ENCODE results near the gene MFSD6.
A peak's percentile ranks its signal among the peaks of the same experiment; 100 is the strongest.

MFSD6 gene

DNA sequence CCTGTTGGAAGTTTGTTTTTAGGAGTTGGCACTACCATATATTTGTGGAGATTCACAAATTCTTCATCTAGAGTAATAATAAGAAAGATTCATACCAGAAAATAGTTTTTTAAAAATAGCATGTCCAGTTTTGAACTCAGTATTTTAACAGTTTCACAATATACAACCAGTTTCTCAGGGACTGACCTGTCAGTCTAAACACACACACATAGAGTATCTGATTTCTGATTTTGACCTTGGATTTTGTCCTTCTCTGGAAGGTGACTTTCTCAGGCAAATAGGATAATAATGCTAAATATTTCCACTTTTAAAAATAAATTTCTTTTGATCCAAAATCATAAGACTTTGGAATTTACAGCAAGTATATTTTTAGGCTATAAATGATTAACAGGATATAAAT, 32.0 kb downstream of the MFSD6 start:
- Histone ChIP-seq H3K4me1 (ENCODE audit: control insufficient read depth, insufficient read depth, low read length) (peaks cover 21% of the 10 kb centered on the region), H3K9ac (ENCODE audit: low read length in 2 of 2) (no peak overlapping the region), H3K9me3 (ENCODE audit: control insufficient read depth in 2 of 2, low read length in 2 of 2) (no peaks in the 10 kb centered on the region), H3K4me3 (ENCODE audit: low read length in 2 of 2) (no peak overlapping the region), H3K27me3 (ENCODE audit: control insufficient read depth in 1 of 2, insufficient read depth in 2 of 2, low read length in 2 of 2) (no peaks in the 10 kb centered on the region), H3K27ac (ENCODE audit: low read length) (no peak overlapping the region), H3K36me3 (ENCODE audit: control insufficient read depth in 2 of 2, insufficient read depth in 2 of 2, low read length in 2 of 2) (peaks cover 14 to 15% of the 10 kb centered on the region in 2 donors)

DNA sequence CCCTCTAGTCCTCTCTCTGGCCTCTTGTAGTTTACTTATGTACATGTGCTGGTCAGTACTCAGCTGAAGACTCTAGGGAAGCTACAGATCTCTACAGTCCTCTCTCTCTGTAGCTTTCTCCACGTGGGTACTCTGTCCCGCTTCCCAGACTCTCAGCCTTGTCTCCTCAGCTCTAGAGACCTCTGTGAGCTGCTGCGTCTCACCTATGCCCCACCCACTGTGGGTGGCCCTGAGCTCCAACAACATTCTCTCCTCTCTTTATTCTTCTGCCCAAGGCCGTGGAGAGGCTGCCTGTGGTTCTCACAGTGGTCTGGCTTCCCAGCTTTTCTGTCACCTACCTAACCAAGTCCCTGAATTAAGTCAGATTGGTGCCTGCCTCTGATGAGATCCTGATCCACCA, 33.4 kb downstream of the MFSD6 start:
- H3K27ac ChIP-seq (ENCODE audit: low read length): no peak overlapping the region
- H3K36me3 ChIP-seq (ENCODE audit: control insufficient read depth in 2 of 2, insufficient read depth in 2 of 2, low read length in 2 of 2): peaks cover 8 to 9% of the 10 kb centered on the region in 2 donors
- H3K4me1 ChIP-seq (ENCODE audit: control insufficient read depth, insufficient read depth, low read length): peaks cover 21% of the 10 kb centered on the region
- H3K9ac ChIP-seq (ENCODE audit: low read length in 2 of 2): no peak overlapping the region
- no peak overlapping the region for H3K4me3 ChIP-seq (ENCODE audit: low read length in 2 of 2)
- no peaks in the 10 kb centered on the region for H3K27me3 ChIP-seq (ENCODE audit: control insufficient read depth in 1 of 2, insufficient read depth in 2 of 2, low read length in 2 of 2)
- H3K9me3 ChIP-seq (ENCODE audit: control insufficient read depth in 2 of 2, low read length in 2 of 2): no peaks in the 10 kb centered on the region

DNA sequence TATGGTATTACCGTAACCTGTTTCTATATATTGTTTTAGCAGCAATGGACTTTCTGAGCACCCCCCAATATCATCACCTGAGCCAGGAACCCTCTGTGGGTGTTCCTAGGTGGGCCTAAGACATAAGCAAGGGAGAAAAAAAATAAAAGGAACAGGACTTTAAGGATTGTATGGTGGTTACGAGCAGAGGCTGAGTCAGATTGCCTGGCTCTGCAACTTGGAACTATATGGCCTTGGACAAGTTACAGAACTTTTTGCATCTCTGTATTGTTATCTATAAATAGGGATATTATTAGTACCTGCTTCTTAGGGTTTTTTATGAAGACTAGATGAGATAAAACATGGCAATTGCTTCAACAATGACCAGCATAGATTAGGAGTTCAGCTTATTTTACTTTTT, 34.9 kb downstream of the MFSD6 start:
- H3K4me1 ChIP-seq (ENCODE audit: control insufficient read depth, insufficient read depth, low read length): peaks cover 21% of the 10 kb centered on the region

DNA sequence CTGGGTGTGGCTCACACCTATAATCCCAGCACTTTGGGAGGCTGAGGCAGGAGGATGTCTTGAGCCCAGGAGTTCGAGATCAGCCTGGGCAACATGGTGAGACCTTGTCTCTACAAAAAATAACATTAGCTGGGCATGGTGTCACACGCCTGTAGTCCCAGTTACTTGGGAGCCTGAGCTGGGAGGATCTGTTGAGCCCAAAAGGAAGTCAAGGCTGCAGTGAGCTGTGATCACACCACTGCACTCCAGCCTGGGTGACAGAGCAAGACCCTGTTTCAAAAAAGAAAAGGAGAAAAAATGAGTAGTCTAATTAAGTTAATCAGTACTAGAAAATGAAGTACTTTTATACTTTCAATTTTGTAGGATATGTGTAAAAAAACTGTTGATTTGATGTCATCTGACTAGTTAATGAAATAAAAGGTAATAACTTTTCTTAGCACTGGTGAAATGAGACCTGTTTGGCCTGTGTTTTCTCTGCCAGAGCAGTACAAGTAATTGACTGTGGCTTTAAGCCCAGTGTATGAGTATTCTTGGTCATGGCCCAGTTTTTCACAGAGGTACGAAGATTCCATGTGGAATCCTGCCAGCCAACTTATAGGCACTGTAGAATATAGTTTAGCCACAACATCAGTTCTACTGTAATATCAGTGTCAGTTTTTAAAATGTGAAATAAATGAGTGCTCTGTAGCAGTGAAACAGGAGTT, 35.8 kb downstream of the MFSD6 start:
- no peak overlapping the region for H3K27ac ChIP-seq (ENCODE audit: low read length)
- H3K36me3 ChIP-seq (ENCODE audit: control insufficient read depth in 2 of 2, insufficient read depth in 2 of 2, low read length in 2 of 2): no peaks in the 10 kb centered on the region
- no peaks in the 10 kb centered on the region for H3K9me3 ChIP-seq (ENCODE audit: control insufficient read depth in 2 of 2, low read length in 2 of 2)
- no peak overlapping the region for H3K4me3 ChIP-seq (ENCODE audit: low read length in 2 of 2)
- no peak overlapping the region for H3K9ac ChIP-seq (ENCODE audit: low read length in 2 of 2)
- H3K27me3 ChIP-seq (ENCODE audit: control insufficient read depth in 1 of 2, insufficient read depth in 2 of 2, low read length in 2 of 2): no peaks in the 10 kb centered on the region
- H3K4me1 ChIP-seq (ENCODE audit: control insufficient read depth, insufficient read depth, low read length): peaks cover 21% of the 10 kb centered on the region

More for the DNA sequence above, 34.9 kb downstream of the MFSD6 start:
- no peaks in the 10 kb centered on the region for H3K27me3 ChIP-seq (ENCODE audit: control insufficient read depth in 1 of 2, insufficient read depth in 2 of 2, low read length in 2 of 2)
- no peak overlapping the region for H3K27ac ChIP-seq (ENCODE audit: low read length)
- no peaks in the 10 kb centered on the region for H3K9me3 ChIP-seq (ENCODE audit: control insufficient read depth in 2 of 2, low read length in 2 of 2)
- H3K36me3 ChIP-seq (ENCODE audit: control insufficient read depth in 2 of 2, insufficient read depth in 2 of 2, low read length in 2 of 2): no peaks in the 10 kb centered on the region
- H3K4me3 ChIP-seq (ENCODE audit: low read length in 2 of 2): no peak overlapping the region
- H3K9ac ChIP-seq (ENCODE audit: low read length in 2 of 2): no peak overlapping the region

GRCh38 chr2:190444976-190445375, 36.8 kb downstream of the MFSD6 start:
- peaks cover 21% of the 10 kb centered on the region for H3K4me1 ChIP-seq (ENCODE audit: control insufficient read depth, insufficient read depth, low read length)
- H3K27ac ChIP-seq (ENCODE audit: low read length): peak overlapping the region; percentile 7
- no peaks in the 10 kb centered on the region for H3K27me3 ChIP-seq (ENCODE audit: control insufficient read depth in 1 of 2, insufficient read depth in 2 of 2, low read length in 2 of 2)
- no peaks in the 10 kb centered on the region for H3K9me3 ChIP-seq (ENCODE audit: control insufficient read depth in 2 of 2, low read length in 2 of 2)
- no peaks in the 10 kb centered on the region for H3K36me3 ChIP-seq (ENCODE audit: control insufficient read depth in 2 of 2, insufficient read depth in 2 of 2, low read length in 2 of 2)
- no peak overlapping the region for H3K4me3 ChIP-seq (ENCODE audit: low read length in 2 of 2)
- peak overlapping the region in 1 of 2 donors; percentile 3 for H3K9ac ChIP-seq (ENCODE audit: low read length in 2 of 2)

- no peaks in the 10 kb centered on the region for H3K36me3 ChIP-seq (ENCODE audit: control insufficient read depth in 2 of 2, insufficient read depth in 2 of 2, low read length in 2 of 2)
- H3K27ac ChIP-seq (ENCODE audit: low read length): peak overlapping the region; percentile 53
- peak overlapping the region; percentile 3 to 43 for H3K9ac ChIP-seq (ENCODE audit: low read length in 2 of 2)
- no peaks in the 10 kb centered on the region for H3K9me3 ChIP-seq (ENCODE audit: control insufficient read depth in 2 of 2, low read length in 2 of 2)
- no peak overlapping the region for H3K4me3 ChIP-seq (ENCODE audit: low read length in 2 of 2)
- H3K4me1 ChIP-seq (ENCODE audit: control insufficient read depth, insufficient read depth, low read length): peaks cover 21% of the 10 kb centered on the region
- no peaks in the 10 kb centered on the region for H3K27me3 ChIP-seq (ENCODE audit: control insufficient read depth in 1 of 2, insufficient read depth in 2 of 2, low read length in 2 of 2)
These were observed 38.0 kb downstream of the MFSD6 start for GRCh38 chr2:190446193-190446592.

DNA sequence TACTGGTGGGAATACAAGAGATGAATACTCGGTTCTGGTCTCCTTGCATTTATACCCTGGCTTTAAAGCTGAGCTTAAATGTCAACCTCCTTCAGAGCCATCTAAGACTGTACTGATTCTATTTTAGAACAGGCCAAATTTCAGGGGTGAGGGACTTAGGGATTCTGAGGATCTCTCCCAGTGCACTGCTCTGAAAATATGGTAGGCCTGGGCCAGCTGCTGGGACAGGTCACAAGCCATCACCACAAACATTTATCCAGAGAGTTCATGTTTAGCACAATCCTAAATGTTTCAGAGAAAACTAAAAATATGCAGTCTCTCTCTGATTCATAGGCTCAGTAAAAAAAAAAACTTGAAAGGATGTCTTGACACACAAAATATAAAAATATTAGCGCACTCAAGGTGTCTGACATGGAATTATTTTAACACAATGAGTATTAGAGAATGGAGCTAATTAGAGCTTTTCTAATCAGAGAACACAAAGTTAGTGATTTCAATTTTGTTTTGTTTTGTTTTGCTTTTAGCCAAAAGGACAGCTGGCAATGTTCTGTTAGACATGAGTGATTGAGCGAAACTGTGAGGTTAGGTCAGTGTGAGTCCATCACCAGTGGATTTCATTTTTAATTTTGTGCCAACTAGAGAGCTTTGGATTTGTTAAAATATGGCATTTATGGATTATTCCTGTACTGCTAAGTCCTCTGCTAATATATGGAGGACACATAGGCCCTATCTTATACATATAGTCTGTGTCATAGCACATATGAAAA, 38.8 kb downstream of the MFSD6 start:
- no peak overlapping the region for H3K4me3 ChIP-seq (ENCODE audit: low read length in 2 of 2)
- no peaks in the 10 kb centered on the region for H3K27me3 ChIP-seq (ENCODE audit: control insufficient read depth in 1 of 2, insufficient read depth in 2 of 2, low read length in 2 of 2)
- no peak overlapping the region for H3K9ac ChIP-seq (ENCODE audit: low read length in 2 of 2)
- peaks cover 21% of the 10 kb centered on the region for H3K4me1 ChIP-seq (ENCODE audit: control insufficient read depth, insufficient read depth, low read length)
- H3K36me3 ChIP-seq (ENCODE audit: control insufficient read depth in 2 of 2, insufficient read depth in 2 of 2, low read length in 2 of 2): no peaks in the 10 kb centered on the region
- H3K9me3 ChIP-seq (ENCODE audit: control insufficient read depth in 2 of 2, low read length in 2 of 2): no peaks in the 10 kb centered on the region
- peak overlapping the region; percentile 53 for H3K27ac ChIP-seq (ENCODE audit: low read length)

- no peaks in the 10 kb centered on the region for H3K9me3 ChIP-seq (ENCODE audit: control insufficient read depth in 2 of 2, low read length in 2 of 2)
- no peak overlapping the region for H3K27ac ChIP-seq (ENCODE audit: low read length)
- no peaks in the 10 kb centered on the region for H3K27me3 ChIP-seq (ENCODE audit: control insufficient read depth in 1 of 2, insufficient read depth in 2 of 2, low read length in 2 of 2)
- no peak overlapping the region for H3K4me3 ChIP-seq (ENCODE audit: low read length in 2 of 2)
- H3K4me1 ChIP-seq (ENCODE audit: control insufficient read depth, insufficient read depth, low read length): peaks cover 15% of the 10 kb centered on the region
- no peaks in the 10 kb centered on the region for H3K36me3 ChIP-seq (ENCODE audit: control insufficient read depth in 2 of 2, insufficient read depth in 2 of 2, low read length in 2 of 2)
- no peak overlapping the region for H3K9ac ChIP-seq (ENCODE audit: low read length in 2 of 2)
These were observed 39.6 kb downstream of the MFSD6 start for GRCh38 chr2:190447766-190448165.

- Histone ChIP-seq H3K36me3 (ENCODE audit: control insufficient read depth in 2 of 2, insufficient read depth in 2 of 2, low read length in 2 of 2) (no peaks in the 10 kb centered on the region), H3K27ac (ENCODE audit: low read length) (no peak overlapping the region), H3K4me3 (ENCODE audit: low read length in 2 of 2) (no peak overlapping the region), H3K27me3 (ENCODE audit: control insufficient read depth in 1 of 2, insufficient read depth in 2 of 2, low read length in 2 of 2) (no peaks in the 10 kb centered on the region), H3K4me1 (ENCODE audit: control insufficient read depth, insufficient read depth, low read length) (no peaks in the 10 kb centered on the region), H3K9ac (ENCODE audit: low read length in 2 of 2) (no peak overlapping the region), H3K9me3 (ENCODE audit: control insufficient read depth in 2 of 2, low read length in 2 of 2) (no peaks in the 10 kb centered on the region)
These were observed 41.8 kb downstream of the MFSD6 start for GRCh38 chr2:190449925-190450324.

- no peaks in the 10 kb centered on the region for H3K4me1 ChIP-seq (ENCODE audit: control insufficient read depth, insufficient read depth, low read length)
- no peak overlapping the region for H3K4me3 ChIP-seq (ENCODE audit: low read length in 2 of 2)
- no peaks in the 10 kb centered on the region for H3K27me3 ChIP-seq (ENCODE audit: control insufficient read depth in 1 of 2, insufficient read depth in 2 of 2, low read length in 2 of 2)
- H3K36me3 ChIP-seq (ENCODE audit: control insufficient read depth in 2 of 2, insufficient read depth in 2 of 2, low read length in 2 of 2): no peaks in the 10 kb centered on the region
- no peak overlapping the region for H3K9ac ChIP-seq (ENCODE audit: low read length in 2 of 2)
- H3K9me3 ChIP-seq (ENCODE audit: control insufficient read depth in 2 of 2, low read length in 2 of 2): no peaks in the 10 kb centered on the region
- no peak overlapping the region for H3K27ac ChIP-seq (ENCODE audit: low read length)
These were observed 42.2 kb downstream of the MFSD6 start for GRCh38 chr2:190450363-190450762.
